Stimulated activated CD8-positive, alpha-beta memory T cell treated with anti-CD3 and anti-CD28 coated beads, Interleukin-15, amount 100 ng/mL, for 1 hour (primary cell): ENCODE results near the gene PFDN5.
"Not testable (repeated sequence)": the region's sequence is repeated elsewhere in the genome, so short reads cannot be mapped to it uniquely, and the experiment has no call there.

ENCODE experiments used
- DNase-seq: peaks from one replicate; pipeline ENCODE4 v3.0.0-alpha.2; 2020; ENCODE audit warnings: low read depth

Gene PFDN5

DNA sequence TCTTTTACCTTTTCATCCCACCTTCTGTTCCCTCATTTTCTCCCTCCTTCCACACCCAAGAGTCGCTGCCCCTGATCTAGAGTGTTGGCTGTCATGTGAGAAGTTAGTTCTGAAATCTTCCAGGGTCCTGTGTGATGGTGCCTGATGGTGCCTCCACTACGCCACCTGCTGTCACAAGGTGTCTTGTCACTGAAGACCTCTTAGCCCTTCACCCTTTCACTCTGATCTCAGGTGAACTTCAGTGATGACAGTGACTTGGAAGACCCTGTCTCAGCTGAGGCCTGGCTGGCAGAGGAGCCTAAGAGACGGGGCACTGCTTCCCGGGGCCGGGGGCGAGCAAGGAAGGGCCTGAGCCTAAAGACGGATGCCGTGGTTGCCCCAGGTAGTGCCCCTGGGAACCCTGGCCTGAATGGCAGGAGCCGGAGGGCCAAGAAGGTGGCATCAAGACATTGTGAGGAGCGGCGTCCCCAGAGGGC is 7.6 kb upstream of the PFDN5 start:
- peak; percentile 59 for DNase-seq

DNA sequence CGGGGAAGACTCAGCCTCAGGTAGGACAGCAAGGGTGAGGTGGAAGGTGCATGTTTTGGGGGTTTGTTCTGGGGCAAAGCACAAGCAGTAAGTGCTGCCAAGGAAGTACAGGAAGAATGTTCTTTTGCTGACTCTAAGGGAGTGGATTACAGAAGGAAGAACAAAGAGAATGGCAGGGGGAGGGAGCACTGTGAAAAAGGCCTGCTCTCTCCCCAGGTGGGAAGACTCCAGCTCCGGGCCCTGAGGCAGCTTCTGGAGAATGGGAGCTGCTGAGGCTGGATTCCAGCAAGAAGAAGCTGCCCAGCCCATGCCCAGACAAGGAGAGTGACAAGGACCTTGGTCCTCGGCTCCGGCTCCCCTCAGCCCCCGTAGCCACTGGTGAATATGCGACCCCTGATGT is 7.0 kb upstream of the PFDN5 start:
- DNase-seq, result no peak

DNA sequence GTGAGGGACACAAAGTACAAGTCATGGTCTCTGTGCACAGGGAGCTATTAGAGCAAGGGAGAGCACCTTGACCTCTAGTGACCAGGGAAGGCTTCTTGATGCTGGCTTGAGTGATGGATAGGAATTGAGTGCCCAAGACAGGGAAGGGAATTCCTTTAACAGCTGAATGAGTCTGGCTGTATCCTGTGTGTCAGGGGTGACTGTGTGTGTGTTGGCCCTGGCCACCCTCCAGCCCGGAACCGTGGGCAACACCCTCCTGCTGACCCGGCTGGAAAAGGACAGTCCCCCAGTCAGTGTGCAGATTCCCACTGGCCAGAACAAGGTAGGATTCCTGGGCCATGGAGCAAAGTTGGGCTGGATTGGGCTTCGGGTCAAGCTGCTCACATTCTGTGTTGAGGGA is 5.5 kb upstream of the PFDN5 start:
- no peak for DNase-seq

DNA sequence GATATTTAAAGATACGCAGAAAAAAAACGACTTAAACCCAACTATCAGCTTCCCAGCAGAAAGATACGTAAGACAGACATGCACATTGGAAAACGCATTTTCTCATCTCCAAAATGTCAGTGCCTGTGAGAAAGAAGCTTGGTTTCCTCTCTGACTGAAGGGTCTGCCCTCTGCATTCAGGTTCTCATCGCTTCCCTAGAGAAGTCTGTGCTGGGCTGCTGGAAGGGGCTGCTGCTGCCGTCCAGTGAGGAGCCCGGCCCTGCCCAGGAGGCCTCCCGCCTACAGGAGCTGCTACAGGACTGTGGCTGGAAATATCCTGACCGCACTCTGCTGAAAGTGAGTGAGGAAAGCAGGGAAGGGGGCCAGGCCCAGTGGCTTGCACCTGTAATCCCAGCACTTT is 4.7 kb upstream of the PFDN5 start:
- no peak for DNase-seq

DNA sequence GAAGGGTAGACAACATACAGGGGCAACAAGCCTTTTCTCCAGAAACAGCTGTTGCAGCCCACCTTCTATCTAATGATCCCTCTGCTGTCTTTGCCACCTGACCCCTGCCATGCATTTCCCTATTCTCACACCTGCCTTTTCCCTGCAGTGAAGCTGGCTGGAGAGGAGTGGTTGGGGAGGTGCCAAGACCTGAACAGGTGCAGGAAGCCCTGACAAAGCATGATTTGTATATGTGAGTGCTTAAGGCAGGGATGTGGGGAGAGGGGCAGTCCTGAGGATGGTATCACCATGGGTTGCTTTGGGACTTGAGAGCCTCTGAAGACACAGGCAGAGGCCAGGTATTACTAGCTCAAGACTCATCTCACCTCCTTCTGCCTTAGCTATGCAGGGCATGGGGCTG is 2.9 kb upstream of the PFDN5 start:
- DNase-seq, result no peak

DNA sequence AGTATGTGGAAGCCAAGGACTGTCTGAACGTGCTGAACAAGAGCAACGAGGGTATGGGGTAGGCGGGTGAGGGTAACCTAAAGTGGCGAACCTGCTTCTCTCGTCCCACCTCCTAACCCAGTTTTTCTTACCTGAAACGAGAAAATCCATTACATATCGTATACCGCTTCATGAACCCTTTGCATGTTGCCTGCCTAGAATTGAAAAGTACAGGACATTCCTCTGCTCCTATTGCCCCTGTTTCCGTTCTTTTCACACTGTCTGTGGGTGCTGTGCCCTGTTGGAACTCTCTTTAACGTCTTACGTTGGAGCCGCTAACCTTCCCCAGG is 513 bp downstream of the PFDN5 start:
- DNase-seq, result no peak

DNA sequence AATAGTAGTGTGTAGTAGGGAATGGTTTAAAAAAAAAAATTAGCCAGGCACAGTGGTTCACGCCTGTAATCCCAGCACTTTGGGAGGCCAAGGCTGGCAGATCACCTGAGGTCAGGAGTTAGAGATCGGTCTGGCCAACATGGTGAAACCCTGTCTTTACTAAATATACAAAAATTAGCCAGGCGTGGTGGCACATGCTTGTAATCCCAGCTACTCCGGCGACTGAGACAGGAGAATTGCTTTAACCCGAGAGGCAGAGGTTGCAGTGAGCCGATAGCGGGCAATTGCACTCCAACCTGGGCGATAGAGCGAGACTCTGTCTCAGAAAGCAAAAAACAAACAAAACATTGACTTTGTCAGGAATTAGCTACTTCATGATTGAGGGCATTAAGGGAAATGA is 1.8 kb downstream of the PFDN5 start:
- not testable (repeated sequence) for DNase-seq

DNA sequence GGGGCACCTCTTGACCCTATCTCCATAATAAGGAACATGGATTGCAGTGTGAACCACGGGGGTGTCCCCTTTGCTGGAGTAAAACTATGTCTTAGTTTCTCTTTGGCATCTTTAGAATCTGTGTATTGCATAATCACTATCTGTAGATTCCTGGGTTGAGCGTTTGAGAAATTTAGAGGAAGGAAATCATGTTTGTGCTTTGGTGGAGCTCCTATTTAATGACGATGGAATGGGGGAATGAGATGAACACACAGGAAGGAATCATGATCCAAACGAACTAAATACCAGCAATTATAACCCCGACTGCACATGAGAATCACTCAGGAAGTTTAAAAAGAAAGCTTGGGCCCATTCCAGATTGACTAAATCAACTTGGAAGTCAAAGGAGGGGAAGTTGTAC is 2.8 kb downstream of the PFDN5 start:
- no peak for DNase-seq

DNA sequence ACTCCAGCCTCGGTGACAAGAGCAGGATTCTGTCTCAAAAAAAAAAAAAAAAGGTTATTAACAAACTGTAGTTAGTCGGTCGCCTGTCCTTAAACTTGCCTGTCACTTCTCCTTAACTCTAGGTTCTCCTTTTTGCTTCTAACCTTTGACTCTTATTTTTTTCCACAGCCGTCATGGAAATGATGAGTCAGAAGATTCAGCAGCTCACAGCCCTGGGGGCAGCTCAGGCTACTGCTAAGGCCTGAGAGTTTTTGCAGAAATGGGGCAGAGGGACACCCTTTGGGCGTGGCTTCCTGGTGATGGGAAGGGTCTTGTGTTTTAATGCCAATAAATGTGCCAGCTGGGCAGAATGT is 3.7 kb downstream of the PFDN5 start:
- DNase-seq, result no peak

DNA sequence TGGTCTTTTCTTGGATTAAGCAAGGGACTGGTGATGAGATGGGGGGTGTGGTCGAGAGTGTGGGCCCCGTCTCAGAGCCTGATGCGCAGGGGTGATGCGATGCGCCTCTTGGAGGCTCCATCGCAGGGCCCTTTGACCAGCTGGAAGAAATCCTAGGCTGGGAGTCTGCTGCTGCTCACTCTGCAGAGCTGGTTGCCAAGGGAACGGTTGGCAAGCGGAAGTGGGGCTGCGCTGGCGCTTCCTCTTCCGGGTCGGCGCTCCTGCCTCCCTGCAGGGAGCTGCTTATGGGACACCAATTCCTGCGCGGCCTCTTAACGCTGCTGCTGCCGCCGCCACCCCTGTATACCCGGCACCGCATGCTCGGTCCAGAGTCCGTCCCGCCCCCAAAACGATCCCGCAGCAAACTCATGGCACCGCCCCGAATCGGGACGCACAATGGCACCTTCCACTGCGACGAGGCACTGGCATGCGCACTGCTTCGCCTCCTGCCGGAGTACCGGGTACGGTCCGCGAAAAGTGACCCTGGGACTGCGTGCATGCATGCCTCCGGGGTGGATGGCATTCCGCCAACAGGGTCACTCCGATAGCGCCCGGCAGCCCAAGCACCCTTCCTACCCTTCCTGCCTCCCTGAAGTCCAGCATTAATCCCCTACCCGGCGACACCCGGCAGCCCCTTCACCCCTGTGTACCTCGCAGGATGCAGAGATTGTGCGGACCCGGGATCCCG is 4.3 kb downstream of the PFDN5 start, which contains the start of gene MYG1:
MYG1 (plus strand) TSS at position 242 of the 727 bp plus-strand sequence; CDS start at position 285, 43 bp downstream.
- DNase-seq, result peak; percentile 62

DNA sequence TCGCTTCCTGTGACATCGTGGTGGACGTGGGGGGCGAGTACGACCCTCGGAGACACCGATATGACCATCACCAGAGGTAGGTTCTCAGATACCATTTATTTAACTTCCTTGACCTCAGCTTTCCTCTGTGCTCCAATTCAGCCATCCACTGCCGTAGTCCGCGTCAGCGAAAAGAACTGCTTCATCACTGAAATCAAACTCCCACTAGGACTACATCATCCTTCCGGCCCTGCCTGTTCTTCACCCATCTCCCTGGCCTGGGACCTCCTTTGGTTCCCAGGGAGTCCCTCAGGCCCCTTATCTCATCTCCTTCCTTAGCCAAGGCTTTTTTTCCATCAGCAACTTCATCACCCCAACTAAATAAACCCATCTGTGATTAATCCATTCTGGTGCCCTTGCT is 4.8 kb downstream of the PFDN5 start:
- DNase-seq, result no peak

DNA sequence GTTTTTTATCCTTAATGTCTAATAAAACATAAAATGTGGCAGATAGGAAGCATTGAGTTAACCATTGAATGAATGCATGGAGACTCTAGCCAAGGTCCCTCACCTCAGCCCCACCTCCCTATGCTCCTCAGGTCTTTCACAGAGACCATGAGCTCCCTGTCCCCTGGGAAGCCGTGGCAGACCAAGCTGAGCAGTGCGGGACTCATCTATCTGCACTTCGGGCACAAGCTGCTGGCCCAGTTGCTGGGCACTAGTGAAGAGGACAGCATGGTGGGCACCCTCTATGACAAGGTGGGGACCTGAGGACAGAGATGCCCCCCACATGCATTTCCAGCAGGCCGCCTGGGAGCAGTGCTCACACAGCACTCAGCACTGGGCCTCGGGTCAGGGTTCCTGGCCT is 7.6 kb downstream of the PFDN5 start:
- no peak for DNase-seq

DNA sequence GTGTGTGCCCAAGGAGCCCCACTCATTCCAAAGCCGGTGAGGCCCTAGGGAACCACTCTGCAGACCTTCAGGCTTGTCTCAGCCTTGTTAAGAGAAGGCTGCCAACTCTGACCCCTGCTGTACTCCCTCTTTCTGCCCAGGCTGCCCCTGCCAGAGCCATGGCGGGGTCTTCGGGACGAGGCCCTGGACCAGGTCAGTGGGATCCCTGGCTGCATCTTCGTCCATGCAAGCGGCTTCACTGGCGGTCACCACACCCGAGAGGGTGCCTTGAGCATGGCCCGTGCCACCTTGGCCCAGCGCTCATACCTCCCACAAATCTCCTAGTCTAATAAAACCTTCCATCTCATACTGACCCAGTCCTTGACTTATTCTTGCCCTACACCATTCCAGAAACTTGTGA is 11.5 kb downstream of the PFDN5 start:
- no peak for DNase-seq

DNA sequence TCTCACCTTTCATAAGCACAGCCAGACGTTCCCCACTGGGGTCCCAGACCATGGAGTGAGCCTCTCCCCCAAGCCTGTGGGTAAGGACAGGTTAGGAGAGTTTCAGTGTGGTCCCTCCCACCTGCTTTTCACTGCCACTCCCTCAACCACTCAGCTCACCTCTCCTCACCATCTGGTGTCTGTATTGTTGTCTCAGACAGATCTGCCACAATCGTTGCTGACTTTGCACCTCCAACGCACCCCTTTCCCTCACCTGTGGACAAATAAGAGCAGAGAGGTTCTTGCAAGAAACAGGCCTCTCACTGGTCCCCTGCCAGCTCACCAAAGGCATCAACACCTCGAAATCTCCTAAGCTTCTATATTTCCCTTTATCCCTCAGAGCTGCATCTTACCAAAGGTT is 12.9 kb downstream of the PFDN5 start:
- DNase-seq, result no peak

DNA sequence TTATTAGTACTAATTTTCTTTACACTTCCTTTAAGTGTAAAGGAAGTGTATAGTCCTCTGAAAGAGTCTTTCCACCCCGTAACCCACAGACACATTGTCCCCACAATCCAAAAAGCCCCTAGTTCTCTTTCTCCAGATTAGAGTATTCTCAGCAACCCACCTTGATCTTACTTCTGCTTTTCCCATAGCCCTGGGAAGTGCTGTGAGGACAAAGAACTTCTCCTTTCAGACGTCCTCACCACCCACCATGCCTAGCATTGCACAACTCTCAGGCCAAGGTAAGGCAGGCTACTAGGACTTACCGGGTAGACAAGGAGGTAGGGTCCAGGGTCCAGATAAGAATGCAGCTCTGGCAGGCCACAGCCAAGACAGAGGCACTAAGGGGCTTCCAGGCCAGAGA is 18.7 kb downstream of the PFDN5 start:
- no peak for DNase-seq

DNA sequence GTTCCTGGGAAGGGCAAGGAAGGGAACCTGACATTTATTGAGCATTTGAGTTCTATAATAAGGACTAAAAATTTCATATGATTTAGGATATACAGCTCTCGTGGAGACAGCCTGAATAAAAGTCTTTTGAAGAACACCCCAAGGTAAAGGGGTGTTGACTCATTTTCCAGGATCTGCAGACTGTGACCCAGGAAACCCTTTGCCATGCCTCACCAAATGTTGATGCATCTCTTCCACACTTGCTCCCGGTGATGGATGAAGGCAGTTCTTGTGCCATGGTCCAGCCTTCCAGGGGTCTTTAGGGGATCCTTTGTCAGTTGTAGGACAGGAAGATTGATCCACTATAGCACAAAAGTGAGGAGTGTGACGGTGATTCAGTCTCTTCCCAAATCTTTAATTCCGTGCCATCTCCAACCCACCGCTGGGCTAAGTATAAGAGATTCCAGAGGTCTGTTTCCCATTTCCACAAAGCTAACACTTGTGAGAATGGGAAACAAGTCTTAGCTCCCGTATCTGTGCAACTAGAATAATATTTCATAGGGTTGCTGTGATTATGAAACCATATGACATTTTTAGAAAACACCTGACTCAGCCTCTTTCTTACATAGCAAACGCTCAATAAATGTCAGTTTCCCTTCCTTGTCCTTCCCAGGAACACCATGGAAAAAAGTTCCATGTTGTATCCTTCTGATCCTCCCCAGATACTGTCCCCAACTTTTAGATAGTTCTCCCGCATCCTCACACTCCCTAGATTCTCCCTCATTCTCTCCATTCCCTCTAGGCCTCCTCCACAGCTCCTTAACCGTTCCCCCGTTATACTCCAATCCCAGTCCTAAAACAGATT is 25.2 kb downstream of the PFDN5 start:
- DNase-seq, result no peak

DNA sequence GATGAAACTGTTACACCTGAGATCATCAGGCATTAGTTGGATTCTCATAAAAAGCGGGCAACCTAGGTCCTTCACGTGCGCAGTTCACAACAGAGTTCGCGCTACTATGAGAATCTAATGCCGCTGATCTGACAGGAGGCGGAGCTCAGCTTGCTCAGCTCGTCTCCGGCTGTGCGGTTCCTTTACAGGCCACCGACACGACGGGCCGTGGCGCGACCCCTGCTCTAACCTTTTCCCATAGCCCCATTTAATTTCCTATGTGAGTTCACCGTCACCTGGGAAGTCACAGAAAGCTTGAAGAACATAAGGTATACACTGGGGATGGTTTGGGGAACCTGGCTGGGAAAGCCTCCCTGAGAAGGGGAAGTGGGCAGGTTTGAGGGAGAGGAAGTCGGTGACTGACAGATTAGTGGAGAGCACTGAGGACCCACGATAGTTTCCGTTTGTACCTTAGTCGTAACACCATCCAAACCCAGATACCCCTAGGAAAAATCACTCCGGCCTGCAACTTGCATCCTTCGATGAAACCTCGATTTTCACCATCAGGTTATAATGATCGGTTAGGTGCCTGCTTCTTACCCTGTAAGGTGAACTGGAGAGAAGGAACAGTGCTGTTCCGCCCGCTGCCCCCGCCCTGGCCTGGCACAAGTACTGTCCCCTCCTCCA is 28.9 kb downstream of the PFDN5 start:
- no peak for DNase-seq

DNA sequence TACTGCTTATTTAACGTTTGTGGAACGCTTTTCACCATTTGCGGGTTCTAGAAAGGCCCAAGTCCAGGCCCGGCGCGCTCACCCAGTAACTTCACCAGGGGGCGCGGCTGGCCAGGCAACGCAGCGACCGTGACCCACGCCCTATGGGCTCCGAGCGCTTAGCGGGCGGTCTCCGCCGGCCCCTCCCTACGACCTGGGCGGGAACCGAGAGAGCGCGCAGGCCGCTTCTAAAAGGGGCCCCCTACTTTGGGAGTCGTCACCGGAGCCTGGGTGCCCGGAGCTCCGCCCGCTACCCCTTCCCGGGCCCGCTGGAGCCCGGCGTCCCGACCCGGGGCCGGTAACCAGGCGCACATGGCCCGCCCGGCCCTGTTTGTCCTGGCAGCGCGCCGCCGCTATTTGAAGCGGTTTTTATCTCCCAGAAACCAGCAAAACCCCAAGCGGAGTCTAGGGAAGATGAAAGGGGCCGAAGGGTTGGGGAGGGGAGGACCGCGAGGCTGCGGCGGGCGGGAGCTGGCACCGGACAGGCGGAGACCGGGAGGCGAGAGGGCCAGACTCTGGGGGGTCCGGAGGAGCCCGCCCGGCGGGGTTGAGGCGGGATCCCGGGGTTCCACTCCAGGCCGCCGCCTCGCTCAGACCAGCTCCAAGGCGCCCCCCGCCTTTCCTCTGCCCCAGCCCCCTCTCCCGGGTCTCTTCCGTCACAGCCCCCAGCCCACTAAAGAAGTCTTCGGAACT is 29.6 kb downstream of the PFDN5 start:
- DNase-seq, result peak; percentile 63

DNA sequence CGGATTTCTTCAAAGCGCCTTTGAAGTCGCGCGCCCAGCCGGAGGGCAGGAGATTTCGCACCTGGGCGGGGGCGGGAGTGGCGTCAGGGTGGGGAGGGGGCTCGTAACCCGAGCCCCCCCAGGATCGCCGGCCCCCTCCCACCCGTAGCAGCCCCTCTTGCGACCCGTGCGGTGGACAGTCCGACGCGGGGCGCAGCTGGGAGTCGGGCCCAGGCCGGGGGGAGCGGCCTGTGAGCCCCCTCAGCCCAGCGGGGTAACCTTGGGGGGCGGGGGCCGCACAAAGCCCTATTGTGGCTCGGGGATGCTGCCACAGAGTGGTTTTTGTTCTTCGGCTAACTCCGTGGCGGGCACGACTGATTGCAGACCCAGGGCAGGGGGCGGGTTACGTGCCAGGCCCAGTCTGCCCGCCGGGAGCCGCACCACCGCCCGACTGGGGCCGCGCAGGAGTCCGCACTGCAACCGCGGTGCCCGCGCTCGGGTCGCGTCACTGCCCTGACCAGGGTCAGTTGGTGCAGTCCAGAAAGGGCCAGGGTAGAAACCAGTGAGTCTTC is 30.2 kb downstream of the PFDN5 start:
- DNase-seq, result no peak

DNA sequence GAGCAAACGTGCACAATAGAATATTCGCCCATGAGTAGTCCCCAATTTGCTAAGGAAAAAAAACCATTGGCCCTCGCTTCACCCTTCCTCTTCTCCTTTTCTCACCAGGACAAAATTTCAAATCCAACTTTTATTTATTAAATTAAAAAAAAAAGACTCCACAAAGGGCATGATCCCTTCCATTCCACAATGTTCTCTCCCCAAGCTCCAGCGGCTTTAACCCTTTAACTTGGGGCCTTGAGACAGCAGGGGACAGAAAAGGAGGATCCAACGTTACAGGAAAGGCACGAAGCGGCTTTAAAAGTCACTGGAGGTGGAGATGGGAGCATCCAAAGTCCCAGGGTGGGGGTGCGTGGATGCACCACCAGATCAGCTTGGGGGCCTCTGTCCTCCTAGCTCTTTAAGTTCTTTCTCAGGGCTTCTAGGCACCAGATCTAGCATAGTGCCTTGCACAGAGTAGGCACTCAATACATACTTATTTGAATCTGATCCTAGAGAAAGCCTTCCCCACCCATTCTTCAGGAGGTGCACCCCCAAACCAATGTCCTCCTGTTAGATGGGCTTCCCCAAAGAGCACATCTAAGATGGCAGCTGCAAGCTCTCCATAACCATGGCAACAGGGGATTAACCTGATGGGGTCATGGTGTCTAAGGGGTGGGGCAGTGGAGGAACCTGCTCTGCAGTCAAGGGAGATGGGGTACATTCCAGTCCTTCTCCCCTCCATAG is 31.3 kb downstream of the PFDN5 start:
- no peak for DNase-seq

DNA sequence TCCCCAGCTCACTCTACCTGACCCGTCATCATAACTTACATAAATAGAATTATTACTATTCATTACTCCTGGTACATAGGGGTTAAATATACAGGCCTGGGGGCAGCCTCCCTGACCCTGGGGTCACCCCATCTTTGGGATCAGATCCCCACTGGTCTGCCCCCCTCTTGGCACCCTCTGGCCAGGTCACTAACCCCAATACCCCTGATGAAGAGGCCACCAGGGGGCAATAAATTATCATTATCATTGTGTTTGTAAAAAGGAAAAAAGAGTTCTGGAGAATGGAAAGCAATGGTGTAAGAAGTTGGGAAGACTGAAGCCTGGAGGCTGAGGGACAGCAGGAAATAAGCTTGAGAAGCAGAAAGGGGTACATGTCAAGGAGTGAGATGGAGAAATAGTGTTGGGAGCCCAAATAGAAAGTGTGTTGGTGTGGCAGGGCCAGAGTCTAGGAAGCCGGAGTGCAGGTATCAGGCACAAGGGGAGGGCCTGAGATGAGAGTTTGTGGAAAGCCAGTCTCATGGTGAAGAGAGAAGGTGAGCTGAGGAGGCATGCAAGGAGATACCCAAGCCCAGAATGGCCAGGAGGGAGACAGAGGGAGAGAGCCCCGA is 32.2 kb downstream of the PFDN5 start:
- no peak for DNase-seq
